GM18498 (cell line): ENCODE data around the gene MYO1E.
"Not testable (repeated sequence)": the region's sequence is repeated elsewhere in the genome, so short reads cannot be mapped to it uniquely, and the experiment has no call there.

Experiments
- ATAC-seq: cut with Tn5 transposase; IDR thresholded peaks from one replicate; pipeline ENCODE4 v1.9.1; 2021; ENCODE audit warnings: mild to moderate bottlenecking, moderate library complexity; ENCODE audit not compliant: unreplicated experiment

Gene MYO1E

DNA sequence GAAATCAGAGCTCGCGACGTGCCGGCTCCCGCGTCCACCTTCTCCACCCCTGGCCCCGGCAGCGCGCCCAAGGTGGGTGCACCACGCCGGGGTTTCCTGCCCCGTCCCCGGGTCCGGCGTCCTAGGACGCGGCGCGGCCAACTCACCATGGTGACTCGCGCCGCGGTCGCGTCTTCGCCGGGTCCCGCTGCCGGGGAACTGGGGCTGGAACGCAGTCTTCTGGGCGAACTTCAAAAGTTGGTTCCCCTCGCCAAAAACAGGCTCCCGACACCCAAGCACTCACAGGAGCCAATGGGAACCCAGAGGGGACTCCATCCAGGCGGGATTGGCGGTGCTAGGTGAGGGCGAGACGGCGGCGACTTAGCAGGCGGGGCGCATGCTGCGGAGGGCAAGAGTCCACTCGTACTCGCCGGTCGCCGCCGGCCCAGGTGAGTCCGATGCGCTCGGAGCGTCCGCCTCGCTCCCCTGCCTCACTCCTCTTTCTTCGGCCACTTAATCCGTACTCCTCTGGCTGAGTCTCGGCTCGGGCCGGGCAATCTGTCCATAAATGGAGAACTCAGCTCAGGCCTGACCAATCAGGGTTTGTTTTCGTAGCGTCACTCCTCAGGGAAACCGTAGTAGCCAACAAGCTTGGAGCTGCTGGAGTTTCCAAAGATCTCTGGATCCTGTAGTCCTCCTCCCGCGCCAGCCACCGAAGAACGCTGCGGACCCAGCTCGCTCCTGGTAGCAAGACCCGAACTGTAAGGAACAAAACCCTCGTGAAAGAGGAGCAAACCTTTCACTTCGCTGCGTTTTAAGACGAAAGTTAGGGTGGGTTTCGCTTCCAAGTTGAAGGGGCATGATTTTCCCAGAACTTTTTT, at the start of gene MYO1E:
TSS of gene MYO1E (minus strand) at position 520 of the 860 bp plus-strand sequence. CDS start at position 149, 371 bp downstream.
- peak; percentile 57 for ATAC-seq

DNA sequence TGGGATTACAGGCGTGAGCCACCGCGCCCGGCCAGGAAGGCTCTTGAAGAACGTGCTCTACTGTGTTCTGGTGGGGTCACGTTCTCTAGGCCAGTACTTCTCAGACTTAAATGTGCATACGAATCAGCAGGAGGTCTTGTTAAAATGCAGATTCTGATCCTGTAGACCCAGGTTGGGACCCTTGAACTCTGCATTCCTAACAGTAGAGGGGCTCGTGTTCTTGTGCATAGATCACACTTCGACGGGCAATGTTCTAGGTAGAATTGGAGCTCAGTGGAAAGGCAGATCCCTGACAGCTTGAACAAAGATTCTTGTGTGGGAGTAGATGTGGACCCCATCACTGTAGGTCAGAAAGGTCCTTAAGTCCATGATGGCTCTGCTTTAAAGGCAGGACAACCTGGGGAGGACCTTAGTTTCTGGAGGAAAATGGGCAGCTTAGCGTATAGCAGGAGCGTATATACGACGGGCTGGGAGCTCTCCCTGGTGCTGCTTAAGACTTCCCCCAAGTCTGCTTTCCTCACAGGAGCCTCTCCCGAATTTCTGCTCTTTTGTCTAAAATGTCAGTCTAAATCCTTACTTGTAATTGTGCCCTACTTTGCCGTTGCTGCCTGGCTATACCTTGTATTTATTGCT, 48.4 kb upstream of the MYO1E start:
- no peak for ATAC-seq

DNA sequence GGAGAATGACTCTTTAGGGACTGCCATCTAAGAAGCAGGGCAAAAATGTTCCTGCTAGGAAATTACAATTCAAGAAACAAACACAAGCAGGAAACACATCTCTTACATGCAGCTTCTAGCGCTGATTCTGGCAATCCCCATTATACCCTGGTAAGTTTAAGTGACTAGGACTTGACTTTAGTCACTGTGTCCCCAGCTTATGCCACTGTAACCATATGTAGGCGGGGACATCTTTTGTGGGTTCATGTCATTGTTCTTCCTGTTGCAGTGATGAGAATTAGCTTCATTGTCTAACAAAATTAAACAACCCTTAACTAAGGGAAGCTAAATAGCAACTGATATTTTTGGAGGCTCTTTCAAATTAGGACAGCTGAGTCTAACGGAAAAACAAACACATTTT, 47.4 kb upstream of the MYO1E start:
- ATAC-seq = no peak

DNA sequence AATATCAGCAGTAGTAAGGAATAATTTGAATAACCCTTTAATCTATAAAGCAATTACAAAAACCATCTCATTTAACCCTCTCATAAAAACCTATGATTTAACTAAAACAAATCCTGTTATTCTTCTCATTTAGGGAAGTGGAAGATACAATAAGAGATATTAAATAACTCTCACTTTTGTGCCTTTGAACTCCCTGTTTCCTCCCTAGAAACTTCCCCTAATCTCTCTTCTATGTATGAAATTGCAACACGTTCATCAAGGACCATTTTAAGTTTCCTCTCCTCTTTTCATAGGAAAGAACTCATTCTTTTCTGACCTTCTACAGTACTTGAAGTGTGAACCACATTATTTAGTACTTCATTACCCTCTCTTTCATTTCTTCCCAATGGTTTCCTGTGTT, 46.5 kb upstream of the MYO1E start:
- ATAC-seq = no peak

DNA sequence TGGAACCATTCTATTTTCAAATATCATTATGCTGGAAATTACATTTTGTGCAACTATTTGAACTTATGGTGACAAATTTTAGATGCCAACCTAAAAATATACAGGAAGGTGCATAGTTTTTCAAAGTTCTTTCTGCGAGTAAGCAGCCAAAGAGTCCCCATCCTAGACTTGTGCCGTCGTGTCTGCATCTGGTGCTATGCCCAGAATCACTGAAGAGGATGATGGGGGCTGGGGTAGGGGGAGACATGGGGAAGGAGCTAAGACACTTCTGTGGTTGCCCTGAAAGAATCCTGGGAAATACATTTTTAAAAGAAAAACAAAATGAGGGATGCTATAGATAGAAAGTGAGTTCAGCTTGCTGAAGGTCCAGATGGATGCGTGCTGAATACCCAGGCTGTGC, 44.1 kb upstream of the MYO1E start:
- ATAC-seq = no peak

DNA sequence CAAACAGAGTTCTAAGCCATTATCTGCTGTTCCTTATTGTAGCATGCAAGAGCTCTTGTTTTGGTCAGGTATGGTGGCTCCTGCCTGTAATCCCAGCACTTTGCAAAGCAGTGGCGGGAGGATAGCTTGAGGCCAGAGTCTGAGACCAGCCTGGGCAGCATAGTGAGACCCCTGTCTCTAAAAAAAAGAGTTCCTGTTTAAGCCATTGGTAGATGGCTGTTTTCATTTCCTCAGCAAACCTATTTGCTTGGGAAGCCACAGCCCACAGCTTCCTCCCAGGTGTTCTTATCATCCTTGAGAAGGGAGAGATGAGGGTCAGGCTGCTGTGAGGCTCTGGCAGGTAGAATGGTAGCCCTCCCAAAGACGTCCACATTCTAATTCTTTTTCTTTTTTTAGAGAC, 40.9 kb upstream of the MYO1E start:
- ATAC-seq = no peak

DNA sequence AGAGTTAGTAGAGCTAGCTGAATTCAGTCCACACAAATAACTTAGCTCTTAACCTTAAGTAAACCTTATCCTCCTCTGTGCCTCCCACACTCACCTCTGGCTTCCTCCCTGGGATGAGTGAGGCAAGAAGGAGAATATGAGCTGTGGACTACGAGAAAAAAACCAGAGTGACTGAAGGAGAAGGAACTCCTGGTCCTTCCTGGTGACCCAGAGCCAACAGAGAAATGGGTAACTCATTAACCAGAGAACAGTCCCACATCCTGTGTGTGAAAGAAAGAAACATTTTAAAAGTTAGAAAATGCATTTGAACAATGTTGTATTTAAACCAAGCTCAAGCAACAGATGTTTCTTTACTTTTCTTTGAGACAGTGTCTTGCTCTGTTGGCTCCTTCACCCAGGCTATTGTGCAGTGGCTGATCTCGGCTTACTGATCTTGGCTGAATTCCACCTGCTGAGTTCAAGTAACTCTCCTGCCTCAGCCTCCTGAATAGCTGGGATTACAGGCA, 37.8 kb upstream of the MYO1E start:
- no peak for ATAC-seq

DNA sequence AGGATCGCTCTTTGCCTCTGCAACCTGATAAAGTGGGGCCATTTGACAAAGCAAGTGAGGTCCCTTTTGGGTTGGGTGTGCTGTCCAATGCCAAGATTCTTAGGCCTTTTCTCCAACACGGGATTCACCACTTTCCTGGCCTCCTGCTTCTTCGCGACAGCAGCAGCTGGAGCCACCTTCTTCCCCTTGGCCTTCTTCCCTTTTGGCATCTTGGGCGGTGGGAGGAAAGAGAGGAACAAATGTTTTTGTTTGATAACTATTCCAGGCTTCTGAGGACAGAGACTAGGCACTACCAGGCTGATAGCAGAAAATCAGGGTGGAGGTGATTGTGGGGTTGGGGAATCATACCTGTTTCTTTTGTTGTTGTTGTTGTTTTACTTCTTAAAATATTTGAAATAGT, 35.3 kb upstream of the MYO1E start:
- no peak for ATAC-seq

DNA sequence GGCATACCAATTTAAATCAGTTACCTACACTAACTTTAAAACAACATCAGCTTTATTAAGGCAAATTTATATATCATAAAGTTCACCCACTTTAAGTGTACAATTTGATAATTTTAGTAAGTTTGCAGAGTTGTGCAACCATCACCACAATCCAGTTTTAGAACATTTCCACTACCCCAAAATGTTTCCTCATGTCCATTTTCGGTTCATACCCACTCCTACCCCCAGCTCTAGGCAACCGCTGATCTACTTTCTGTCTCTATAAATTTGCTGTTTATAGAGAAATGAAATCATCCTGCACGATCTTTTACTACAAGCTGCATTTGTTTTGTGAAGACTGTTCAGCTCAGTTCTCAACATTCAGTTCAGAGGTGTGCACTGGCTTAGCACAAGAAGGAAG, 33.8 kb upstream of the MYO1E start:
- peak; percentile 58 for ATAC-seq

DNA sequence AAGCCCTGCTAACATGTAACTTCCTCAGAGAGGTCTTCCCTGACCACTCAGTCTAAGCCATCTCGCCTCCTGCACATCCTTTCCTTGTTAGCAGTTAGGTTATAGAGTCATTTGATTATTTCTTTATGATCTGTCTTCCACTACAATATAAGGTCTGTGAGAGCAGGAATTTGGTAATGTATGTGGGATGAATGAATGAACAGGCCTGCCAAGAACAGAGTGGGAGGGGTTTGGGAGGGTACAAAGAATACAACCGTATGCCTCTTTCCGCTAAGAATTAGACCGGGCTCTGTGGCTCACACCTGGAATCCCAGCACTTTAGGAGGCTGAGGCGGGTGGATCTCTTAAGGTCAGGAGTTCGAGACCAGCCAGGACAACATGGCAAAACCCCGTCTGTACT, 32.4 kb upstream of the MYO1E start:
- ATAC-seq = no peak

DNA sequence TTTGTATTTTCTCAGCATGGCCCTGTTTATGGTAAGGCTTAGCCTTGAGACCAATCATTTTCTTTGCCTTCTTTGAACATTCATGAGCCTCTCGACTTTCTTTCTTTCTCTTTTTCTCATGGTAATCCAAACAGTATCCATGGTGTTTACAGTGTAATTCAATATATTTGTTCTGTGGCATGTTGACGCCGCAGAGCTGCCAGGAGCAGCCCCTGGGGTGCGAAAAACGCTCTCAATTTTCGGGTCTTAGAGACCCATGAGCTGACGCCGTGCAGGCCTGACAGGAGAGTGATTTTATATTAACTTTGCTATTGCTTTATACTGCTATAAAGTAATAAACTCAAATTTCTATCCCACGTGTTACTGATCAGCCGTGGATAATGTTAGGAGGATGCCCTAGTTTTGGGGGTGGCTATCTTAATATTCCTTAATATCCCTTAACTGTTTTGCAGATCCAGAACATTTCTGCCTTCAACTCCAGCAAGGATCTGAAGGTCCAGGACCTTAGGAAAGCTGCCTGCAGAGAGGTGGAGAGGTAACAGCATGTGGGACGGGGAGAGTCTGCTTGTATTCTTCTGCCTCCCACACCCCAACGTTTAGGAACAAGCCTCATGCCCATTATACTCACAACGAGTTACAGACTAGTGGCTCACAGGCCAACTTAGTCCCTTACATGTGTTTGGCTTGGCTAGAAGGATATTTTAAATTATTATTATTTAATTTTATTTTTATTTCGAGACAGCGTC, 29.3 kb upstream of the MYO1E start:
- ATAC-seq = no peak

DNA sequence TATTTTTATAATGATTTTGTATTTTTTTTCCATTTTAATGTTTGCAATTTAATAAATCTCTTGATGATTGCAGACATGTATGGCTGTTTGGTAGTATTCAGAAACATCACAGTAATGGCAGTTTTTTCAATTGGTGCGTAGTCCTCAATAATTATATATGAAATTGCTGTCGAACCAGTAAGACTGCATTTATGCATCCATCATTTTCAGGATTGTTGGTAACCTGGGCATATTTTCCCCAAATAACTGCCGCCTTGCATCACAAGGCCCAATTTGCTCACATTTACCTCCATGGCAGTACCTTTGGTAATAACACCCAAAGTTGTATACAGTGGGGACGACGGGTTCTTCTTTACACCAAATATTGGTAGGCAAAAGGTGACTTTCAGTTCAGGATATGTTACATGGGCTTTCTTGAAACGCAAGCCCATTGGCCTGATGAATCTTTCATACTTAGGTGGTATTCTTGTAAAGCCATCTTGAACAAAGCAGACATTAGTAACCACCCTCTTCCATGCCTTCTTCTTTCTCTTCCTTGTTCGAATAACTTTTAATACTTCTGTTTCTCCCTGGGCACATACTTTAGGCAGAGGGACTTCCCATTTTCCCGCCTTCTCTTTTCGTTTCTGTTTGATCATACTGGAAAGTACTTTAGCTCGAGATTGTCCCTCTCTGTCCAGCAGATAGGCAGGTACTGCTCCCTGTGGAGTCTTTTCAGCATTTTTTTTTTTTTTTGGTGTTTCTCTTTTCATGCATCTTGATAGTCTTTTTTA, 28.6 kb upstream of the MYO1E start:
- not testable (repeated sequence) for ATAC-seq

DNA sequence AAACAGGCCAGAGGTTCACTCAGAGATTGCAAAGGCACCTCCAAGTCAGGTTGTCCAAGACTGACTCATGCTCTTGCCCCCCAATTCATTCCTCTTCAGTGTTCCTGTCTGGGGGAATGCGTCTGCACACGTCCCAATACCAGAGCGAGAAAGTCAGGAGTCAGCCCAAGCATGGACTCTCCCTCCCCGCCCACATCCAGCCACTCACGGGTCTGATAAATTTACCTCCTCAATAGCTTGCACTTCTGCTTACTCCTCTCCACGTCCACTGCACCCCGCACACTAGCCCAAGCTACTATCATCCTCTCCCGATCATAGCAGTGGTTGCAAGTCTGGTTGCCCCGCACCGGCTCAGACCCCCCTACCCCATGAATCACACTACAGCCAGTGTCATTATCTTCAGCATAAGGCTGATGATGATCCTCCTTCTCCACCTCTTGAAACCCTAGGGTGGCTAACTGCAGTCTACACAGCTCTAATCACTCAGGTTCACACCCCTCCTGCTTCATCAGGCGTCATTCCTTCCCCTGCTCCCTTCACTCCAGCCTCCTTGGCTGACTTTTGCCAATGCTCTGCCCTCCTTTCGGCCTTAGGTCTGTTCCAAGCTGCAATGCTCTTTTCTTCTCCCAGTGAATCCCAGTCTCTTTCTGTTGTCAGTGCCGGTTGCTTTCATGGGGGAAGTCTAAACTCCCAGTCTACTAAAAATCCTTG, 27.6 kb upstream of the MYO1E start:
- no peak for ATAC-seq

DNA sequence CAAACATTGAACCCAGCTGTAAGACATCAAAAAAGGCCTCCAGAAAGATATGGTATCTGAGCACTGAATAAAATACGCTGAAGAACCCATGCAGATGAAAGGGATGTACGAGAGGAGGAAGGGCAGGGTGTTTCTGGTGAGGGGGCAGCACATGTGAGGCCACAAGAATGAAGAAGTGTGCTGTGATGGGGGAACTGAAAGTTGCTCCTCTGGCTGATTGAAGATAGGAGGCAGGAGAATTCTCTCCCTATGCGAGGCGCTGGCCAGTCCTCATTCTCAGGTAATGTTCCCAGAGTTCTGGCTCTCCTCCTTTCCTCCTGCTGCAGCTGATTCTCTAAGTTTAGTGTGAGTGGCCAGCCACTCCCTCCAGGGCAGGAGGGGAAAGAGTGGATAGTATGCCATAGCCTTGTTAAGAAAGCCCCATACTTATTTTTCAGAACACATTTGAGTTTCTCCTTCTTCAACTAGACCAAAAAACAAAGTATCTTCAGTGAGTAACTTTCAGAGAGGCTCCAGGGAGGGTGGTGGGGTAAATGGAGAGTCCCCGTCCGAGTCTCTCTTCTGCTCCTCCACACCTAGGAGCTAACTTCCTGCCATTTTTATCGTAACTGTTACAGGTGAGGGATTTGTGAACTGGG, 26.9 kb upstream of the MYO1E start:
- ATAC-seq = peak; percentile 82

DNA sequence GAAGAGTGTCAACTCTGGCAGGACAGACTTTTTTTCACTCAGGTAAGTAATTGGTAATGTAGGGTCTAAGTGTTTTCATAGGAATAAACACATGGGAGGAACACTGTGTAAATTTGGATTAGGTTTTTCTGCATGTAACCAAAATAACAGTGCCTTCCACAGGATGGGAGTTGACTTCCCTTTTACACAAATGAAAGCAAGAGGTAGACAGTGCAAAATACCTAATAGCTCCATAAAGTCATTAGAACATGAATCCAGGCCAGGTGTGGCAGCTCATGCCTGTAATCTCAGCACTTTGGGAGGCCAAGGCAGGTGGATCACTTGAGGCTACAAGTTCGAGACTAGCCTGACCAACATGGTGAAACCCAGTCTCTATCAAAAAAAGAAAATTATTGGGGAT, 25.5 kb upstream of the MYO1E start:
- ATAC-seq = no peak

DNA sequence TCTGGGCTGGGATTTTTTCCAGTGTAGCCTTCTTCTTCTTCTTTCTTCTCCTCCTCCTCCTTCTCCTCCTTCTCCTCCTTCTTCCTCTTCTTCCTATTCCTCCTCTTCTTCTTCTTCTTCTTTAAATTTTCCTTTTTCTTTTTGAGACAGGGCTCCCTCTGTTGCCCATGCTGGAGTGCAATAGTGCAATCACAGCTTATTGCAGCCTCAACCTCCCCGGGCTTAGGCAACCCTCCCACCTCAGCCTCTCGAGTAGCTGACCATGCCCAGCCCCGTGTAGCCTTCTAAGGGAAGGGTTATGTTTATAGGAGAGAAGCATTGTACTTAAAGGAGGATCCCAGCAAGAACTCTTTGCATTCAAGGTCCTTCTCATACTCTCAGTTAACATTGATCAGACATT, 24.0 kb upstream of the MYO1E start:
- no peak for ATAC-seq

DNA sequence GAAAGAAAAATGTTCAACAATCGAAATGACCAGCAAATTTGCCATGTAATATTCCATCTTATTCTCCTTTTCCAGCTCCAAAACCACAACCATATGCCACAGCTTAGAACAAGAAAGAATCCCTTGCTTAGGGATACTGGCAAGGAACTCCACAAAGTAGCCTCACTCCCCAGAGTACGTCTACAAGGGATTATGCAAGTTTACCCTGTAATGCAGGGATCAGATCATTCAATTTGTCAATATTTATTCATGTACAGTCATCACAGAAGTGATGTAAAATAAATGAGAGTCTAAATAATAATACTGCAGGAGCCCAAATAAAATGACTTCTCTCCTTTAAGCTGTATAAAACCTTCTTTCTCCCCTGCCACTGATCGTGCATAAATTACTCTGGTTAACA, 23.5 kb upstream of the MYO1E start:
- no peak for ATAC-seq

DNA sequence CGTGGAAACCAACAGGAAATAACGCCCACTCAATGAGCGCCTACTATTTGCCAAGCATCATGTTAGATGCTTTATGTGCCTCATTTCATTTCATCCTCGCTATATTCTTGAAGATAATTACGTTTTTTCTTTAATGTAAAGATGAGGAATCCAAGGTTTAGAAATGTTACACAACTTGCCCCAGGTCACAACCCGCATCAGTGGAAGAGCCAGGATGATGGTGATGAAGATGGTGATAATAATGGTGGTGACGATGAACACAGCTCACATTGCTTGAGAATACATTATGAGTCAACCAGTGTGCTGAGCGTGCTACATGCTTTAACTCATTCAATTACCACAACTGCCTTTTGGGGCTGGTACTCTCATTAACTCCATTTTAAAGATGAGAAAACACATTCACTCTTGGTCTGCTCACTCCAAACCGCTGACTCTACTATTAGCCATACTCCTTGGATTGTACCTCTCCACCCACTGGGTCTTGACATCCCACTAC, 21.5 kb upstream of the MYO1E start:
- ATAC-seq = no peak

DNA sequence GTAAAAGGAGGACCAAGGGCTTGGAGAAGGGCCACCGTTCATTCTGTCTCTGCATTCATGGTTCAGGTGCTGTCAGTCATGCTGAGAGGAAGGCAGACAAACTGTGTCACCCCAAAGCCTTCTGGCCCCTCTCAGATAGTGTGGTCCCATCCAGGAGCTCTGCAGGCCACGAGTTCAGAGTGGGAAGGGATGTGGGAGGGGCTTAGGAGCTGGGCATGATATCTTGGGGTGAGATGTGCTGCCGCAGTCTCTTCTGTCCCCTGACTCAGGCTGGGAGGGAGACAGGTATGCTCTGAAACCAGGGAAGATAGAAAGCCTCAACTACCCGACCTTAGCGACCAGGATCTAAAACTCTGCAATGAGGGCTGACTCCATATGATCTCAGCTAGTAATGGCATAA, 19.6 kb upstream of the MYO1E start:
- ATAC-seq = no peak

DNA sequence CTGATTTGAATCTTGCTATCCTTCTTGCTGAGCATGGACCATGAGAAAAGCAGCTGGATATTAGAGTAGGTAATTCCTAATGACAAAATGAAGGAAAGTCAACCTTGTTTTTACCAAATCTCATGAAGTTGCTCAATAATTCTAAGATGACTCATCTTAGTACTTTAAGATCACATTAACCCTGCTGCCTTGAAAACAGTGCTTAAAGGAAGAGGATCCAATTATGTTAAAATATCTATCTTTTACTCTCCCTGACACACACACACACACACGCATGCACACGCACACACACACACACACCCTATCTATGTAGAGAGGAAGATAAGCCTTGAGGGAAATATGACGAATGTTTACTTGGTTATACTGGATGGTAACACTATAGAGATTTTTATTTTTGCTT, 16.0 kb upstream of the MYO1E start:
- ATAC-seq = no peak
